Measurements from ENCODE around the gene AIM2. TPM values are rescaled to one million over a fixed set of nuclear protein-coding genes. Genes with fewer than 3 reads are reported as not detected.
A peak's percentile ranks its signal among the peaks of the same experiment; 100 is the strongest.

The AIM2 gene
- total RNA-seq, 4 donors from 2014 or later = 1.5 to 170 (median 6.4) TPM

- H3K27ac ChIP-seq = peak overlapping the region in 1 of 4 donors; percentile 47
- TF ChIP-seq CTCF (IDR thresholded peaks at IDR 0.05) (no peak), POLR2A (IDR thresholded peaks at IDR 0.05) (no peak)
- peaks cover 0 to 11% (median 0%) of the 10 kb centered on the region in 4 donors for H3K4me1 ChIP-seq
- no peaks in the 10 kb centered on the region for H3K9me3 ChIP-seq
- no peaks in the 10 kb centered on the region for H3K27me3 ChIP-seq
- H3K4me3 ChIP-seq = no peak overlapping the region
- no peaks in the 10 kb centered on the region for H3K36me3 ChIP-seq
- DNase-seq = no peak
Measured at GRCh38 chr1:159065106-159065505, 11.5 kb downstream of the AIM2 start.

GRCh38 chr1:159058751-159059150, 17.8 kb downstream of the AIM2 start:
- Histone ChIP-seq H3K4me1 (peaks cover 0 to 9% (median 3%) of the 10 kb centered on the region in 4 donors), H3K27ac (no peak overlapping the region), H3K36me3 (peaks cover 0 to 20% (median 0%) of the 10 kb centered on the region in 3 donors), H3K4me3 (no peak overlapping the region), H3K27me3 (no peaks in the 10 kb centered on the region), H3K9me3 (no peaks in the 10 kb centered on the region)
- TF ChIP-seq CTCF (IDR thresholded peaks at IDR 0.05) (no peak), POLR2A (IDR thresholded peaks at IDR 0.05) (no peak)
- no peak for DNase-seq

- Histone ChIP-seq H3K27ac (peak overlapping the region in 1 of 4 donors; percentile 32), H3K9me3 (no peaks in the 10 kb centered on the region), H3K4me3 (no peak overlapping the region), H3K36me3 (peaks cover 0 to 46% (median 0%) of the 10 kb centered on the region in 3 donors), H3K27me3 (no peaks in the 10 kb centered on the region), H3K4me1 (peaks cover 0 to 9% (median 3%) of the 10 kb centered on the region in 4 donors)
- no peak for DNase-seq
- no peak for TF ChIP-seq CTCF (IDR thresholded peaks at IDR 0.05)
Measured at GRCh38 chr1:159056069-159056698, 20.4 kb downstream of the AIM2 start.

- Histone ChIP-seq H3K27me3 (no peaks in the 10 kb centered on the region), H3K36me3 (peaks cover 0 to 56% (median 0%) of the 10 kb centered on the region in 3 donors), H3K27ac (peak overlapping the region in 1 of 4 donors; percentile 48), H3K9me3 (no peaks in the 10 kb centered on the region), H3K4me1 (peaks cover 0 to 9% (median 3%) of the 10 kb centered on the region in 4 donors), H3K4me3 (no peak overlapping the region)
- TF ChIP-seq CTCF (IDR thresholded peaks at IDR 0.05) = peak in 1 of 6 experiments; percentile 2
- TF ChIP-seq POLR2A (IDR thresholded peaks at IDR 0.05) = no peak
- DNase-seq = no peak
Measured at GRCh38 chr1:159055181-159055641, 21.4 kb downstream of the AIM2 start.

GRCh38 chr1:159054427-159054826, 22.1 kb downstream of the AIM2 start:
- Histone ChIP-seq H3K36me3 (peaks cover 0 to 63% (median 0%) of the 10 kb centered on the region in 3 donors), H3K27me3 (no peaks in the 10 kb centered on the region), H3K27ac (no peak overlapping the region), H3K4me1 (peaks cover 0 to 9% (median 3%) of the 10 kb centered on the region in 4 donors), H3K4me3 (no peak overlapping the region), H3K9me3 (no peaks in the 10 kb centered on the region)
- TF ChIP-seq POLR2A (IDR thresholded peaks at IDR 0.05) (no peak), CTCF (IDR thresholded peaks at IDR 0.05) (no peak)
- DNase-seq = no peak

All from Peyer's patch (tissue), 4 donors.